Duodenal mucosa (tissue), 2 donors: ENCODE measurements around the gene NXPH1.

ENCODE experiments used
- H3K27ac ChIP-seq: one replicate; pipeline ENCODE4 v1.7.0; 2013; ENCODE audit warnings: low read depth, low read length
- H3K27me3 ChIP-seq, 2 donors: one replicate each; pipeline ENCODE4 v1.7.0; 2013; ENCODE audit warnings: low read length in 2 of 2, control low read depth in 1 of 2; ENCODE audit not compliant: insufficient read depth in 2 of 2, control insufficient read depth in 1 of 2
- H3K36me3 ChIP-seq, 2 donors: one replicate each; pipeline ENCODE4 v1.7.0; 2013; ENCODE audit warnings: low read length in 2 of 2, control low read depth in 1 of 2; ENCODE audit not compliant: insufficient read depth in 2 of 2, control insufficient read depth in 1 of 2
- H3K4me1 ChIP-seq, 2 donors: one replicate each; pipeline ENCODE4 v1.7.0; 2013; ENCODE audit warnings: low read length in 2 of 2, control low read depth in 1 of 2; ENCODE audit not compliant: insufficient read depth in 2 of 2, control insufficient read depth in 1 of 2
- H3K4me3 ChIP-seq, 2 donors: one replicate each; pipeline ENCODE4 v1.7.0; 2013; ENCODE audit warnings: low read length in 2 of 2, low read depth in 1 of 2
- H3K9ac ChIP-seq, 2 donors: one replicate each; pipeline ENCODE4 v1.7.0; 2013; ENCODE audit warnings: low read length in 2 of 2, low read depth in 1 of 2
- H3K9me3 ChIP-seq, 2 donors: one replicate each; pipeline ENCODE4 v1.7.0; 2013; ENCODE audit warnings: low read length in 2 of 2, control low read depth in 1 of 2; ENCODE audit not compliant: control insufficient read depth in 1 of 2

NXPH1 gene

GRCh38 chr7:8408871-8409270 is 24.5 kb upstream of the NXPH1 start:
- H3K4me3 ChIP-seq: no peak overlapping the region
- no peaks in the 10 kb centered on the region for H3K36me3 ChIP-seq
- no peak overlapping the region for H3K9ac ChIP-seq
- H3K27me3 ChIP-seq: no peaks in the 10 kb centered on the region
- H3K27ac ChIP-seq: no peak overlapping the region
- H3K9me3 ChIP-seq: no peaks in the 10 kb centered on the region
- H3K4me1 ChIP-seq: no peaks in the 10 kb centered on the region

GRCh38 chr7:8411103-8411502 is 22.3 kb upstream of the NXPH1 start:
- no peaks in the 10 kb centered on the region for H3K4me1 ChIP-seq
- no peak overlapping the region for H3K27ac ChIP-seq
- no peaks in the 10 kb centered on the region for H3K27me3 ChIP-seq
- no peaks in the 10 kb centered on the region for H3K36me3 ChIP-seq
- no peak overlapping the region for H3K9ac ChIP-seq
- H3K9me3 ChIP-seq: no peaks in the 10 kb centered on the region
- H3K4me3 ChIP-seq: no peak overlapping the region

- Histone ChIP-seq H3K27me3 (no peaks in the 10 kb centered on the region), H3K4me3 (no peak overlapping the region), H3K4me1 (no peaks in the 10 kb centered on the region), H3K36me3 (no peaks in the 10 kb centered on the region), H3K9me3 (no peaks in the 10 kb centered on the region), H3K27ac (no peak overlapping the region), H3K9ac (no peak overlapping the region)
These were observed 19.8 kb upstream of the NXPH1 start for GRCh38 chr7:8413600-8413999.

- H3K4me1 ChIP-seq: no peaks in the 10 kb centered on the region
- no peaks in the 10 kb centered on the region for H3K27me3 ChIP-seq
- H3K36me3 ChIP-seq: no peaks in the 10 kb centered on the region
- H3K4me3 ChIP-seq: no peak overlapping the region
- no peaks in the 10 kb centered on the region for H3K9me3 ChIP-seq
- H3K27ac ChIP-seq: no peak overlapping the region
- H3K9ac ChIP-seq: no peak overlapping the region
These were observed 14.7 kb upstream of the NXPH1 start for GRCh38 chr7:8418629-8419245.

GRCh38 chr7:8422177-8422576 is 11.2 kb upstream of the NXPH1 start:
- H3K9me3 ChIP-seq: no peaks in the 10 kb centered on the region
- H3K4me3 ChIP-seq: no peak overlapping the region
- H3K4me1 ChIP-seq: no peaks in the 10 kb centered on the region
- no peak overlapping the region for H3K27ac ChIP-seq
- H3K9ac ChIP-seq: no peak overlapping the region
- H3K36me3 ChIP-seq: no peaks in the 10 kb centered on the region
- H3K27me3 ChIP-seq: no peaks in the 10 kb centered on the region

- H3K27ac ChIP-seq: no peak overlapping the region
- H3K9me3 ChIP-seq: no peaks in the 10 kb centered on the region
- no peak overlapping the region for H3K9ac ChIP-seq
- H3K4me3 ChIP-seq: no peak overlapping the region
- peaks cover 0 to 4% of the 10 kb centered on the region in 2 donors for H3K27me3 ChIP-seq
- H3K36me3 ChIP-seq: no peaks in the 10 kb centered on the region
- H3K4me1 ChIP-seq: no peaks in the 10 kb centered on the region
These were observed 10.4 kb upstream of the NXPH1 start for GRCh38 chr7:8423057-8423456.

- no peak overlapping the region for H3K27ac ChIP-seq
- H3K9me3 ChIP-seq: no peaks in the 10 kb centered on the region
- peaks cover 0 to 4% of the 10 kb centered on the region in 2 donors for H3K27me3 ChIP-seq
- H3K36me3 ChIP-seq: no peaks in the 10 kb centered on the region
- no peak overlapping the region for H3K9ac ChIP-seq
- no peaks in the 10 kb centered on the region for H3K4me1 ChIP-seq
- H3K4me3 ChIP-seq: no peak overlapping the region
These were observed 8.2 kb upstream of the NXPH1 start for GRCh38 chr7:8425223-8425622.

- H3K9me3 ChIP-seq: no peaks in the 10 kb centered on the region
- no peaks in the 10 kb centered on the region for H3K36me3 ChIP-seq
- no peak overlapping the region for H3K9ac ChIP-seq
- no peak overlapping the region for H3K27ac ChIP-seq
- H3K4me3 ChIP-seq: no peak overlapping the region
- peaks cover 28 to 32% of the 10 kb centered on the region in 2 donors for H3K27me3 ChIP-seq
- H3K4me1 ChIP-seq: no peaks in the 10 kb centered on the region
These were observed 2.8 kb upstream of the NXPH1 start for GRCh38 chr7:8430643-8431042.

GRCh38 chr7:8434290-8435002 is 1.0 kb downstream of the NXPH1 start:
- Histone ChIP-seq H3K27ac (no peak overlapping the region), H3K27me3 (peaks cover 45 to 60% of the 10 kb centered on the region in 2 donors), H3K4me3 (no peak overlapping the region), H3K9ac (no peak overlapping the region), H3K9me3 (no peaks in the 10 kb centered on the region), H3K36me3 (no peaks in the 10 kb centered on the region), H3K4me1 (no peaks in the 10 kb centered on the region)

- Histone ChIP-seq H3K36me3 (no peaks in the 10 kb centered on the region), H3K4me3 (no peak overlapping the region), H3K9ac (no peak overlapping the region), H3K9me3 (no peaks in the 10 kb centered on the region), H3K4me1 (no peaks in the 10 kb centered on the region), H3K27me3 (peaks cover 45 to 67% of the 10 kb centered on the region in 2 donors), H3K27ac (no peak overlapping the region)
These were observed 1.7 kb downstream of the NXPH1 start for GRCh38 chr7:8435095-8435494.
